Measurements from ENCODE around the gene SEZ6. TPM values are rescaled to one million over a fixed set of nuclear protein-coding genes. Genes with fewer than 3 reads are reported as not detected.

Gene SEZ6
- total RNA-seq, 1 donor from 2014 or later, result 10.1 TPM

- H3K27ac Mint-ChIP-seq, result peak overlapping the region; percentile 86
- H3K9me3 Mint-ChIP-seq (ENCODE audit: low read depth), result no peaks in the 10 kb centered on the region
- DNase-seq (ENCODE audit: low spot score, unreplicated experiment), result no peak
- no peak for TF ChIP-seq CTCF (IDR thresholded peaks at IDR 0.05; ENCODE audit: unreplicated experiment)
- peak overlapping the region; percentile 23 for H3K4me3 Mint-ChIP-seq (ENCODE audit: low read depth)
- peaks cover 38% of the 10 kb centered on the region for H3K4me1 Mint-ChIP-seq (ENCODE audit: low read depth)
- H3K36me3 Mint-ChIP-seq (ENCODE audit: insufficient read depth), result no peaks in the 10 kb centered on the region
- H3K27me3 Mint-ChIP-seq, result peaks cover 31% of the 10 kb centered on the region
These were observed 37.5 kb downstream of the SEZ6 start for GRCh38 chr17:28968231-28968913.

- H3K9me3 Mint-ChIP-seq (ENCODE audit: low read depth), result no peaks in the 10 kb centered on the region
- peaks cover 34% of the 10 kb centered on the region for H3K4me1 Mint-ChIP-seq (ENCODE audit: low read depth)
- no peaks in the 10 kb centered on the region for H3K36me3 Mint-ChIP-seq (ENCODE audit: insufficient read depth)
- H3K27me3 Mint-ChIP-seq, result peaks cover 30% of the 10 kb centered on the region
- TF ChIP-seq CTCF (IDR thresholded peaks at IDR 0.05; ENCODE audit: unreplicated experiment), result no peak
- H3K4me3 Mint-ChIP-seq (ENCODE audit: low read depth), result no peak overlapping the region
- H3K27ac Mint-ChIP-seq, result peak overlapping the region; percentile 86
- DNase-seq (ENCODE audit: low spot score, unreplicated experiment), result no peak
These were observed 38.4 kb downstream of the SEZ6 start for GRCh38 chr17:28967221-28968135.

GRCh38 chr17:28963841-28964240, 42.0 kb downstream of the SEZ6 start:
- Mint-ChIP-seq H3K27me3 (peaks cover 22% of the 10 kb centered on the region), H3K27ac (no peak overlapping the region), H3K36me3 (ENCODE audit: insufficient read depth) (no peaks in the 10 kb centered on the region), H3K4me3 (ENCODE audit: low read depth) (no peak overlapping the region), H3K4me1 (ENCODE audit: low read depth) (peaks cover 19% of the 10 kb centered on the region), H3K9me3 (ENCODE audit: low read depth) (no peaks in the 10 kb centered on the region)
- TF ChIP-seq CTCF (IDR thresholded peaks at IDR 0.05; ENCODE audit: unreplicated experiment), result no peak
- no peak for DNase-seq (ENCODE audit: low spot score, unreplicated experiment)

GRCh38 chr17:28963055-28963611, 42.7 kb downstream of the SEZ6 start:
- no peak overlapping the region for H3K27ac Mint-ChIP-seq
- H3K4me1 Mint-ChIP-seq (ENCODE audit: low read depth), result peaks cover 12% of the 10 kb centered on the region
- H3K36me3 Mint-ChIP-seq (ENCODE audit: insufficient read depth), result no peaks in the 10 kb centered on the region
- DNase-seq (ENCODE audit: low spot score, unreplicated experiment), result no peak
- no peaks in the 10 kb centered on the region for H3K9me3 Mint-ChIP-seq (ENCODE audit: low read depth)
- no peak for TF ChIP-seq CTCF (IDR thresholded peaks at IDR 0.05; ENCODE audit: unreplicated experiment)
- no peak overlapping the region for H3K4me3 Mint-ChIP-seq (ENCODE audit: low read depth)
- peaks cover 22% of the 10 kb centered on the region for H3K27me3 Mint-ChIP-seq

- no peaks in the 10 kb centered on the region for H3K9me3 Mint-ChIP-seq (ENCODE audit: low read depth)
- no peaks in the 10 kb centered on the region for H3K36me3 Mint-ChIP-seq (ENCODE audit: insufficient read depth)
- no peak overlapping the region for H3K27ac Mint-ChIP-seq
- peaks cover 2% of the 10 kb centered on the region for H3K4me1 Mint-ChIP-seq (ENCODE audit: low read depth)
- no peak for DNase-seq (ENCODE audit: low spot score, unreplicated experiment)
- H3K4me3 Mint-ChIP-seq (ENCODE audit: low read depth), result no peak overlapping the region
- H3K27me3 Mint-ChIP-seq, result peaks cover 22% of the 10 kb centered on the region
- TF ChIP-seq CTCF (IDR thresholded peaks at IDR 0.05; ENCODE audit: unreplicated experiment), result no peak
These were observed 44.4 kb downstream of the SEZ6 start for GRCh38 chr17:28961391-28961790.

Data from progenitor cell of endocrine pancreas (in vitro differentiated cells).